Neutrophil (primary cell): ENCODE results near the gene GSG1L.

Experiments
- H3K27ac ChIP-seq: fragments of 200-600 bp; sonication (generic); 2 replicates; pipeline ENCODE4 v1.5.1; 2016; ENCODE audit warnings: mild to moderate bottlenecking, moderate library complexity
- H3K27me3 ChIP-seq: fragments of 200-600 bp; sonication (generic); 2 replicates; pipeline ENCODE4 v1.6.0; 2016; ENCODE audit warnings: mild to moderate bottlenecking
- H3K36me3 ChIP-seq: fragments of 200-600 bp; sonication (generic); 2 replicates; pipeline ENCODE4 v1.5.1; 2017
- H3K4me1 ChIP-seq, 2 experiments: fragments of 200-600 bp in 1 of 2; sonication (generic) in 1 of 2; 1 replicate in 1 of 2; 2 replicates in 1 of 2; pipeline versions ENCODE4 v1.5.1 to v1.6.1; 2013 to 2016; ENCODE audit warnings: low read depth in 1 of 2, low read length in 1 of 2, mild to moderate bottlenecking in 1 of 2, moderate library complexity in 1 of 2; ENCODE audit not compliant: control insufficient read depth in 1 of 2, insufficient read depth in 1 of 2
- H3K4me3 ChIP-seq, 2 experiments: fragments of 200-600 bp in 1 of 2; sonication (generic) in 1 of 2; 1 replicate in 1 of 2; 2 replicates in 1 of 2; pipeline ENCODE4 v1.5.1; 2013 to 2016; ENCODE audit warnings: low read depth in 1 of 2, low read length in 1 of 2, mild to moderate bottlenecking in 1 of 2, moderate library complexity in 1 of 2
- H3K9me3 ChIP-seq: fragments of 200-600 bp; sonication (generic); 2 replicates; pipeline ENCODE4 v1.5.1; 2016
- TF ChIP-seq, protein P1 (sequence below): fragments of 200-600 bp; sonication (generic); IDR thresholded peaks from 2 replicates; pipeline ENCODE4 v1.5.1; 2016; ENCODE audit warnings: antibody characterized with exemption

GSG1L gene

DNA sequence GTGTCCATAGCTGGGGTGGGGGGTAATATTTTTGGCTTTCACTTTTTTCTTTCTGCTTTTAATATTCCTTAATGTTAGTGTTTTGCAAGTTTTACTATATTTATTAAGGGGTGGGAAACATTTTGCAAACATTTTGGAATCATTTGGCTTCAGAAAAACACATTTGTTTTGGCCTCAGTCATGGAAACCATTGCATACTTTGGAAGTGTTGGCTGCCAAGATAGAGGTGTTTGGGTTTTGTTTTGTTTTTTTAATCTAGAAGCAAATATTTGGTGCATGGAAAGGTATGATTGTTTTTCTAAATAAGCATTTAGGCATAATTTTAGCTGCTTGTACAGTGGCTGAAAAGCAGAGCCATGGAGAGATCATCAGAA is 270.3 kb downstream of the GSG1L start:
- no peak overlapping the region for H3K4me3 ChIP-seq
- no peaks in the 10 kb centered on the region for H3K36me3 ChIP-seq
- H3K9me3 ChIP-seq: no peaks in the 10 kb centered on the region
- peaks cover 5 to 7% of the 10 kb centered on the region in 2 experiments for H3K4me1 ChIP-seq
- TF ChIP-seq, protein P1, sequence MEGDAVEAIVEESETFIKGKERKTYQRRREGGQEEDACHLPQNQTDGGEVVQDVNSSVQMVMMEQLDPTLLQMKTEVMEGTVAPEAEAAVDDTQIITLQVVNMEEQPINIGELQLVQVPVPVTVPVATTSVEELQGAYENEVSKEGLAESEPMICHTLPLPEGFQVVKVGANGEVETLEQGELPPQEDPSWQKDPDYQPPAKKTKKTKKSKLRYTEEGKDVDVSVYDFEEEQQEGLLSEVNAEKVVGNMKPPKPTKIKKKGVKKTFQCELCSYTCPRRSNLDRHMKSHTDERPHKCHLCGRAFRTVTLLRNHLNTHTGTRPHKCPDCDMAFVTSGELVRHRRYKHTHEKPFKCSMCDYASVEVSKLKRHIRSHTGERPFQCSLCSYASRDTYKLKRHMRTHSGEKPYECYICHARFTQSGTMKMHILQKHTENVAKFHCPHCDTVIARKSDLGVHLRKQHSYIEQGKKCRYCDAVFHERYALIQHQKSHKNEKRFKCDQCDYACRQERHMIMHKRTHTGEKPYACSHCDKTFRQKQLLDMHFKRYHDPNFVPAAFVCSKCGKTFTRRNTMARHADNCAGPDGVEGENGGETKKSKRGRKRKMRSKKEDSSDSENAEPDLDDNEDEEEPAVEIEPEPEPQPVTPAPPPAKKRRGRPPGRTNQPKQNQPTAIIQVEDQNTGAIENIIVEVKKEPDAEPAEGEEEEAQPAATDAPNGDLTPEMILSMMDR: no peak
- no peaks in the 10 kb centered on the region for H3K27me3 ChIP-seq
- H3K27ac ChIP-seq: no peak overlapping the region

DNA sequence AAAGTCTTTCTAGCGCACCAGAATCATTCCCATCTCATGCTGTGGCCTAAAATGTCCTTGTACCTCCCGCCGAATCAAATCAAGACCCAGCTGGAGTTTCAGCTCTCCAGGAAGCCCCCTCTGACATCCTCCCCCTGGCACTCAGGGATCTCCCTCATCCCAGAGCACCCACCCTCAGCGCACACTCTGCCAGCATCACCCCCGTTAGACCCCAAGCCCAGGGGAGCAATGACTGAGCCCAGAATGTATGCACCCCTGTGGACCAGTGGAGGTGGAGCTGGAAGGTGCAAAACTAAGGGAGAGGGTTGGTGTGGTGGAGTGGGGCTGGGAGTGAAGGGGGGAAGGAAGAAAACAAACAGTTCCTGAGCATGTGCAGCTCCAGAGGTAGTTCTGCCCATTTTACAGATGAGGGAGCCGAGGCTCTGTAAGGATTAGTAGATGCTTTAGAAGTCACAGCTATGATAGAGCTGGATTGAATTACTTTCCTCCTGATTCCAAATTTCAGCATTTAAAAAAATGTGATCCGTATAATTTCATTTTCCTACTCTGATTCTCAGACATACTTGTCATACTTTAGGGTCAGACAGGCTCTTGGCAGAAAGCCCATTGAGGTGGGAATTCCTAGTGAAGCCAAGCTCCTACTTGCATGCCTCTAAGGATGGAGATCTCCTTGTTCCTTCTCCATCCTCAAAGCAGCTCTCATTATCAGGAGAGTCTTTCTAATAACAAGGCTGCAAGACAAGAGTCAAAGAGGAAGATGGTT is 270.8 kb downstream of the GSG1L start:
- no peaks in the 10 kb centered on the region for H3K36me3 ChIP-seq
- H3K4me1 ChIP-seq: peaks cover 0 to 1% of the 10 kb centered on the region in 2 experiments
- no peaks in the 10 kb centered on the region for H3K9me3 ChIP-seq
- TF ChIP-seq, protein P1: no peak
- H3K27me3 ChIP-seq: no peaks in the 10 kb centered on the region
- H3K4me3 ChIP-seq: no peak overlapping the region
- H3K27ac ChIP-seq: no peak overlapping the region

- no peak overlapping the region for H3K27ac ChIP-seq
- H3K9me3 ChIP-seq: no peaks in the 10 kb centered on the region
- no peaks in the 10 kb centered on the region for H3K36me3 ChIP-seq
- TF ChIP-seq, protein P1: no peak
- no peaks in the 10 kb centered on the region for H3K4me1 ChIP-seq
- no peaks in the 10 kb centered on the region for H3K27me3 ChIP-seq
- H3K4me3 ChIP-seq: no peak overlapping the region
Observed at GRCh38 chr16:27791404-27791719, 272.2 kb downstream of the GSG1L start.

- Histone ChIP-seq H3K4me3 (no peak overlapping the region), H3K4me1 (no peaks in the 10 kb centered on the region), H3K9me3 (no peaks in the 10 kb centered on the region), H3K36me3 (no peaks in the 10 kb centered on the region), H3K27ac (no peak overlapping the region), H3K27me3 (no peaks in the 10 kb centered on the region)
- TF ChIP-seq, protein P1: no peak
Observed at GRCh38 chr16:27790546-27791403, 272.7 kb downstream of the GSG1L start.

GRCh38 chr16:27789595-27790241 is 273.8 kb downstream of the GSG1L start:
- no peak overlapping the region for H3K4me3 ChIP-seq
- H3K9me3 ChIP-seq: no peaks in the 10 kb centered on the region
- H3K4me1 ChIP-seq: no peaks in the 10 kb centered on the region

More at GRCh38 chr16:27789595-27790241, 273.8 kb downstream of the GSG1L start:
- H3K36me3 ChIP-seq: no peaks in the 10 kb centered on the region
- TF ChIP-seq, protein P1: no peak
- no peak overlapping the region for H3K27ac ChIP-seq
- H3K27me3 ChIP-seq: no peaks in the 10 kb centered on the region
